Mesenchymal stem cell (in vitro differentiated cells and primary cell): ENCODE results near the gene TTC21B.

Experiments used
- DNase-seq: peaks from one replicate; pipeline ENCODE4 v3.0.0-alpha.2; 2013
- H2AFZ ChIP-seq: one replicate; pipeline ENCODE4 v1.6.1; 2013; ENCODE audit warnings: low read depth, mild to moderate bottlenecking, control low read depth, inconsistent platforms, low read length, moderate library complexity
- H2AK5ac ChIP-seq: 2 replicates; pipeline ENCODE4 v1.6.1; 2013; ENCODE audit warnings: low read length, moderate library complexity, mild to moderate bottlenecking, inconsistent platforms; ENCODE audit not compliant: severe bottlenecking
- H2BK120ac ChIP-seq: one replicate; pipeline ENCODE4 v1.6.1; 2013; ENCODE audit warnings: low read depth, mild to moderate bottlenecking, inconsistent platforms, low read length, moderate library complexity
- H2BK12ac ChIP-seq, 2 experiments: one replicate each; pipeline ENCODE4 v1.6.1; 2013; ENCODE audit warnings: inconsistent platforms in 2 of 2, low read length in 2 of 2, mild to moderate bottlenecking in 2 of 2, moderate library complexity in 2 of 2, control low read depth in 1 of 2
- H2BK15ac ChIP-seq: one replicate; pipeline ENCODE4 v1.6.1; 2013; ENCODE audit warnings: mild to moderate bottlenecking, low read depth, inconsistent platforms; ENCODE audit not compliant: poor library complexity, severe bottlenecking
- H2BK5ac ChIP-seq: 2 replicates; pipeline ENCODE4 v1.6.1; 2013; ENCODE audit warnings: low read depth, mild to moderate bottlenecking, low read length, control low read depth, inconsistent platforms; ENCODE audit not compliant: poor library complexity, severe bottlenecking
- H3K14ac ChIP-seq, 2 experiments: one replicate each; pipeline ENCODE4 v1.6.1; 2013; ENCODE audit warnings: inconsistent platforms in 2 of 2, low read length in 2 of 2, control low read depth in 1 of 2, mild to moderate bottlenecking in 1 of 2, moderate library complexity in 1 of 2
- H3K18ac ChIP-seq, 2 experiments: one replicate each; pipeline ENCODE4 v1.6.1; 2013; ENCODE audit warnings: inconsistent platforms in 2 of 2, low read length in 2 of 2, control low read depth in 1 of 2, low read depth in 1 of 2, mild to moderate bottlenecking in 1 of 2
- H3K23ac ChIP-seq, 2 experiments: one replicate each; pipeline ENCODE4 v1.6.1; 2013; ENCODE audit warnings: inconsistent platforms in 2 of 2, low read length in 2 of 2, mild to moderate bottlenecking in 2 of 2, moderate library complexity in 2 of 2, control low read depth in 1 of 2
- H3K27ac ChIP-seq: 2 replicates; pipeline ENCODE4 v1.5.1; 2013; ENCODE audit warnings: mild to moderate bottlenecking, moderate library complexity, low read length, control low read depth, inconsistent platforms; ENCODE audit not compliant: poor library complexity, severe bottlenecking
- H3K27me3 ChIP-seq, 2 experiments: 2 replicates each; pipeline versions ENCODE4 v1.6.1 to v1.7.0; 2013; ENCODE audit warnings: low read length in 2 of 2, mild to moderate bottlenecking in 2 of 2, moderate library complexity in 2 of 2, control low read depth in 1 of 2, inconsistent platforms in 1 of 2; ENCODE audit not compliant: control insufficient read depth in 1 of 2, insufficient read depth in 1 of 2
- H3K36me3 ChIP-seq, 2 experiments: 2 replicates each; pipeline versions ENCODE4 v1.6.1 to v1.7.0; 2013; ENCODE audit warnings: low read length in 2 of 2, control low read depth in 1 of 2, inconsistent platforms in 1 of 2, low read depth in 1 of 2, mild to moderate bottlenecking in 1 of 2; ENCODE audit not compliant: insufficient read depth in 2 of 2, control insufficient read depth in 1 of 2
- H3K4ac ChIP-seq, 2 experiments: one replicate each; pipeline ENCODE4 v1.6.1; 2013; ENCODE audit warnings: inconsistent platforms in 2 of 2, low read length in 2 of 2, mild to moderate bottlenecking in 2 of 2, moderate library complexity in 2 of 2, control low read depth in 1 of 2, low read depth in 1 of 2
- H3K4me1 ChIP-seq: 2 replicates; pipeline ENCODE4 v1.6.1; 2013; ENCODE audit warnings: low read depth, low read length, control low read depth; ENCODE audit not compliant: control insufficient read depth, insufficient read depth
- H3K4me2 ChIP-seq: 2 replicates; pipeline ENCODE4 v1.6.1; 2013; ENCODE audit warnings: low read length, mild to moderate bottlenecking, inconsistent platforms; ENCODE audit not compliant: poor library complexity, severe bottlenecking
- H3K4me3 ChIP-seq, 2 experiments: 2 replicates each; pipeline versions ENCODE4 v1.5.1 to v1.7.0; 2013; ENCODE audit warnings: low read length in 2 of 2, mild to moderate bottlenecking in 2 of 2, control low read depth in 1 of 2, low read depth in 1 of 2; ENCODE audit not compliant: insufficient read depth in 1 of 2
- H3K79me1 ChIP-seq: replicated peaks from 2 replicates; pipeline ENCODE4 v1.6.1; 2013; ENCODE audit warnings: mild to moderate bottlenecking, control low read depth, low read length, inconsistent platforms; ENCODE audit not compliant: poor library complexity, severe bottlenecking
- H3K9ac ChIP-seq: 2 replicates; pipeline ENCODE4 v1.7.0; 2013; ENCODE audit warnings: mild to moderate bottlenecking, low read length, moderate library complexity
- H3K9me3 ChIP-seq: 2 replicates; pipeline ENCODE4 v1.7.0; 2013; ENCODE audit warnings: mild to moderate bottlenecking, low read length; ENCODE audit not compliant: control insufficient read depth
- H4K8ac ChIP-seq: one replicate; pipeline ENCODE4 v1.6.1; 2013; ENCODE audit warnings: inconsistent platforms, mild to moderate bottlenecking, low read length, moderate library complexity
- H4K91ac ChIP-seq: one replicate; pipeline ENCODE4 v1.6.1; 2013; ENCODE audit warnings: mild to moderate bottlenecking, low read length, inconsistent platforms
- WGBS: methylation state at CpG from one replicate; pipeline ENCODE4 v1.1.7; 2013; ENCODE audit warnings: mixed read lengths; 5-methylcytosine and 5-hydroxymethylcytosine counted together

Gene TTC21B

DNA sequence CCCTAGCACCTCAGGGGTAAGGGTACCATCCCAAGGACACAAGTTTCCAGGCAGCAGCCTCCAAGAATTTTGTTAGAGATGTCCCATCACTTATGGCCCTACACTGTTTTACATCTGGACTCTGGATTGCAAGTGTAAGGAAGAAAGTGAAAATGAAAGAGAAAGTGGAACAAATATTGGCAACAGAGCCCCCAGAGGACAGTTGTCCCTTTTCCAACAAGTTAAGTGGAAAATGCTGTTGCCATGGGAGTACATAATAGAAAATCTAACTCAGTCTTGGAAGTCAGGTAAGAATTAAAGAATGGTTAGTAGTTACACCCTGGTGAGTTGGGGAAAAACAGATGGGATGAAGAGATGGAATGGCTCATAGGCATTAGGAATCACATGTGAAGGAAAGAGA is 50.6 kb downstream of the TTC21B start:
- peaks cover 3 to 26% of the 10 kb centered on the region in 2 experiments for H3K36me3 ChIP-seq
- H2AK5ac ChIP-seq = no peak overlapping the region
- H3K27me3 ChIP-seq = no peaks in the 10 kb centered on the region
- H4K91ac ChIP-seq = no peak overlapping the region
- no peak overlapping the region for H2BK15ac ChIP-seq
- peak overlapping the region; percentile 75 for H4K8ac ChIP-seq
- no peak overlapping the region for H3K23ac ChIP-seq
- no peak overlapping the region for H2BK5ac ChIP-seq
- no peak overlapping the region for H3K18ac ChIP-seq
- H3K4me2 ChIP-seq = no peak overlapping the region
- H2BK12ac ChIP-seq = no peak overlapping the region
- no peak overlapping the region for H2AFZ ChIP-seq
- no peak overlapping the region for H2BK120ac ChIP-seq
- peaks cover 1% of the 10 kb centered on the region for H3K79me1 ChIP-seq
- DNase-seq = peak; percentile 72
- peak overlapping the region in 1 of 2 experiments; percentile 59 for H3K4me3 ChIP-seq
- no peak overlapping the region for H3K4ac ChIP-seq
- no peak overlapping the region for H3K14ac ChIP-seq
- peaks cover 1% of the 10 kb centered on the region for H3K4me1 ChIP-seq
- H3K9me3 ChIP-seq = no peaks in the 10 kb centered on the region
- H3K9ac ChIP-seq = peak overlapping the region; percentile 28
- H3K27ac ChIP-seq = no peak overlapping the region

DNA sequence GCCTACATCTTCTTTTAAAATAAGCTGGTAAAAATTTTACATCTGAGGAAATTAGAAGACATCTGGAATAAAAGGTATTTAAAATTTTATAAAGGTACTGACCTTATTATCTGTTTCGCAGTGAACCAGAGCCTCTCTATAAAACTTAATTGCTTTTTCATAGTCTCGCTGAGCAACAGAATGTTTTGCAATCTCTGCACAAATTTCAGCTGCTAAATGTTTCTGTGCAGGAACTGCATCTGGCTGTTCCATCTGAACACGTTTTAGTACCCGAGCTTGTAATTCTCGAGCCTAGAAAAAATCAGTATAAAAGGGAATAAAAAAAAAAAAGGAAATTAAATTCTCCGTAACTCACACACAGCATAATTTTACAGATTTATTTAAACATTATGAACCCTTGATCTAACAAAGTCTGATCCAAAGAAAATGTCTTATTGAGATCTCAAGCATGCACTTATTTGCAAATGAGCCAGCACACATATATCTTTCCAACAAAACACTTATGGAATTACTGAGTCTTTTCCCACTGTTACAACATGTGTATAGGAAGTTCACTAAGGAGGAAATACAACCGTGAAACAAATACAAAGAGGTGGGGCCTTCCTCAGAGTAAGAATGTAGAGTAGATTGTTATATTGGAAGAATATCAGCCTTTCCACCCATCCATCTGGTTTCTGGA is 51.8 kb downstream of the TTC21B start:
- Histone ChIP-seq H2AK5ac (no peak overlapping the region), H3K4me1 (peaks cover 1% of the 10 kb centered on the region), H3K9me3 (no peaks in the 10 kb centered on the region), H3K9ac (no peak overlapping the region), H3K18ac (no peak overlapping the region), H3K23ac (no peak overlapping the region), H4K91ac (no peak overlapping the region), H3K27me3 (no peaks in the 10 kb centered on the region), H3K36me3 (peaks cover 11 to 37% of the 10 kb centered on the region in 2 experiments), H3K79me1 (peaks cover 1% of the 10 kb centered on the region), H2BK15ac (no peak overlapping the region), H2BK5ac (no peak overlapping the region), H4K8ac (no peak overlapping the region), H3K4ac (no peak overlapping the region), H3K4me3 (no peak overlapping the region), H3K4me2 (no peak overlapping the region), H2BK12ac (no peak overlapping the region), H3K14ac (no peak overlapping the region), H2AFZ (no peak overlapping the region), H3K27ac (no peak overlapping the region), H2BK120ac (no peak overlapping the region)
- no peak for DNase-seq
- WGBS = 100% methylated on average over 3 of the region's 7 CpGs

DNA sequence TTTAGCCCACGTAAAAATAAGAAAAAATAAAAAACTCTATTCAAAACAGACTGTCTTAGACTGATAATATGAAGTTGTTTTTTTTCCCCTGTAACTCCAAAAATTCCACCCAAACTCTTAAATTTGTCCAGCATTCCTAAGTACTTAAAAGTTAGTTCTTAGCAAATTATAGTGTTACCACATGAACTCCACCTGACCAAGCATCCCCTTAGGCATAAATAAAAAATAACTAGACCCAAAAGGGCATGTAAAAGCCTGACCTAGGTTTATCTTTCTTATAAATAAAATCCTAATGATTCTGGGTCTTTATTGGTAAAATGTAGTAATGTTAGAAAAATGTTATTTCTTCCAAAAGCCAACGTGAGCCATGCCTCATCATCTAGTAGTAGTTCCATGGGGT is 54.3 kb downstream of the TTC21B start:
- Histone ChIP-seq H4K91ac (no peak overlapping the region), H3K4ac (no peak overlapping the region), H2AK5ac (no peak overlapping the region), H2BK5ac (no peak overlapping the region), H4K8ac (no peak overlapping the region), H3K79me1 (peaks cover 1% of the 10 kb centered on the region), H3K27ac (no peak overlapping the region), H2BK120ac (no peak overlapping the region), H3K9me3 (no peaks in the 10 kb centered on the region), H3K18ac (no peak overlapping the region), H3K4me2 (no peak overlapping the region), H3K9ac (no peak overlapping the region), H3K4me1 (peaks cover 1% of the 10 kb centered on the region), H3K36me3 (peaks cover 12 to 60% of the 10 kb centered on the region in 2 experiments), H3K23ac (no peak overlapping the region), H2BK15ac (no peak overlapping the region), H2AFZ (no peak overlapping the region), H3K4me3 (no peak overlapping the region), H3K14ac (no peak overlapping the region), H2BK12ac (no peak overlapping the region), H3K27me3 (no peaks in the 10 kb centered on the region)
- DNase-seq = no peak
- 93% methylated on average over 2 of the region's 2 CpGs for WGBS

DNA sequence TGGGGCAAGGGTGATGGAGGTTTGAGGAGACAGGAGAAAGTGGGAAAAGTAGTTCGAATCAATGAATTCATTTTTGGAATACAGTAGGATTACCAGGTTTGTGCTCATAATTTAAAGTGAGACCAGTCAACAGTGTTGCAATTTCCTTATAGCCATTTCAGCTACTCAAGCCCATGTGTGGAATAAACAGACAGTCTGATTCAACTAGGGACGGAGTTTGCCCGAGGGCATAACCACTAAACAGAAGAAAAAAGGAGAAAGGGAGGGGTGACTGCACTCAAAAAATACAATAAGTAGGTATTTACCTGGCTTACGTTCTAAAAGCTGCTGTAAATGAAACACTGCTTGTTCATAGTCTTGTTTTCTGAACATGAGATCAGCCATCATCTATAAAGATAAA is 55.2 kb downstream of the TTC21B start:
- no peak overlapping the region for H3K4me2 ChIP-seq
- no peak overlapping the region for H3K4ac ChIP-seq
- no peak overlapping the region for H2BK5ac ChIP-seq
- H3K36me3 ChIP-seq = peaks cover 12 to 68% of the 10 kb centered on the region in 2 experiments
- DNase-seq = peak; percentile 33
- 91% methylated on average over 3 of the region's 4 CpGs for whole genome bisulfite sequencing
- no peak overlapping the region for H4K91ac ChIP-seq
- no peak overlapping the region for H4K8ac ChIP-seq
- no peak overlapping the region for H3K27ac ChIP-seq
- H3K27me3 ChIP-seq = no peaks in the 10 kb centered on the region
- H3K4me1 ChIP-seq = peaks cover 1% of the 10 kb centered on the region
- no peak overlapping the region for H2AK5ac ChIP-seq
- H2AFZ ChIP-seq = no peak overlapping the region
- no peak overlapping the region for H3K14ac ChIP-seq
- no peak overlapping the region for H2BK12ac ChIP-seq
- H3K9me3 ChIP-seq = no peaks in the 10 kb centered on the region
- H2BK120ac ChIP-seq = no peak overlapping the region
- peaks cover 1% of the 10 kb centered on the region for H3K79me1 ChIP-seq
- H3K23ac ChIP-seq = no peak overlapping the region
- no peak overlapping the region for H3K4me3 ChIP-seq
- no peak overlapping the region for H3K9ac ChIP-seq
- no peak overlapping the region for H2BK15ac ChIP-seq
- H3K18ac ChIP-seq = no peak overlapping the region
